NCI-H82 treated with DMSO at 0.1 percent for 48 hours (cell line): Measurements from ENCODE around the gene SLC22A5.

Experiments used
- DNase-seq: peaks from one replicate; lab custom pipeline; 2025; ENCODE audit not compliant: unreplicated experiment; lab: John Stamatoyannopoulos, UW

Gene SLC22A5

GRCh38 chr5:132369474-132370180 is at the start of gene SLC22A5:
Gene SLC22A5 (plus strand): TSS chr5:132369710. CDS start chr5:132369973, 263 bp downstream.
- no peak for DNase-seq

DNA sequence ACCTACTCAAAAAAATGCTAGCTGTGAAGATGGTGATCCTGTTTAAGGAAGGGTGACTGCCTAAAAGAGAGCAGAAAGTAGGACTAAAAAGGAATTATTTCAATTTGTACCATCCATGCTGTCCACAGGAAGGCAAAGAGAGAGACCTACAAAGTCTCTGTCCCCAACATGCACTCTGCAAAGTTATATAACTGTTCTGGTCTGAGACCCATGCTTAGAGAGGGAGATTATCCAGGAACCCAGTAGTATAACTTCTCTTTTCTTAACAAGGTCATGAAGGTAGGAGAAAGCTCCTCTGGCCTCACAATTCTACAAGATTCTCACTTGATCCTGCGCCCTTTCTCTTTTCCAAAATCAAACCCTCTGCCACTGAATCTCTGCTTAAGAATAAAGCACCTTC is 49.5 kb upstream of the SLC22A5 start:
- DNase-seq, result no peak

DNA sequence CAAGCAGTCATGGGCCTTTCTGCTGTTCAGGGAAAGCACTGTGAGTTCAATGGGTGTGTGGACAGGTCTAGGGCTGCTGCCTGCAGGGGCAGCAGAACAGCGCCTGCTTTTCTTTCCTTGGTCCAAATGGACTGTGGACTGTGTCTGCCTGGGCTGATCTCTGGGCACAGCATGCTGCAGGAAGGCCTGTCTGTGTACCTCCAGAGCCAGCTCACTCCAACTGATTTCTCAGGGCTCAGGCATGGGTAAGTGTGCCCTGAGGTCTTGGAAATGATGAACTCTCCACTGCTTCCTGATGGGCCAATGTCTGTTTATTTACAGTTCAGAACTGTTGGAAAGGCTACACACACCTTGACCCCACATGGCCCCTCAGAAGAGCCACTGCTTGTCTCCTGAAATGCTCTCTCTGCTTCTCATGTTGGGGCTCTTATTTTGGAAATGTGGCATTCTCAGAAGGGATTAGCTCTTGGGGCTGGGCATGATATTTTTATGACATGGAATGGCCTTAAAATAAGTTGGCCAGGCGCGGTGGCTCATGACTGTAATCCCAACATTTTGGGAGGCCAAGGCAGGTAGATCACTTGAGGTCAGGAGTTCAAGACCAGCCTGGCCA is 48.3 kb upstream of the SLC22A5 start:
- no peak for DNase-seq

GRCh38 chr5:132322266-132322665 is 47.2 kb upstream of the SLC22A5 start:
- no peak for DNase-seq

GRCh38 chr5:132323202-132323601 is 46.3 kb upstream of the SLC22A5 start:
- no peak for DNase-seq

GRCh38 chr5:132325691-132326090 is 43.8 kb upstream of the SLC22A5 start:
- no peak for DNase-seq

- DNase-seq, result no peak
Measured at GRCh38 chr5:132327252-132327955, 42.1 kb upstream of the SLC22A5 start.

GRCh38 chr5:132334812-132335211 is 34.7 kb upstream of the SLC22A5 start:
- DNase-seq, result no peak

- DNase-seq, result no peak
Measured at GRCh38 chr5:132335402-132335801, 34.1 kb upstream of the SLC22A5 start.

DNA sequence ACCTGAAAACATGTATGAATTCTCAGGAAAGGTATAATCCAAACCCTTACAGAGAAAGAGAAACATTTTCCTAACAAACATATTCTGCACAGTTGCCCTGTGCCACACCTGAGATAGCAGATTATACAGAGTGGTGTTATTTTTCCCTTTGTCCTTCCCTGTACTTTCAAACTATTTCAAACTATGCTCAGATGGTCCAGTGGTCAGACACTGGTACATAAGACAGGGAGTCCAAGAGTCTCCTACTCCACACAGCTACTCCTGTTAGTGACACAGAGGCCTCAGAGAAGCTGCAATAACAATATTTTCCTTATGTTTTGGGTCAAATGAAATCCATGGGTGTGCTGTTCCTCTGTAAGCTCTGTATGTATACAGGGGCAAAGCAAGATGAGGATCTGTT is 30.0 kb upstream of the SLC22A5 start:
- DNase-seq, result no peak

DNA sequence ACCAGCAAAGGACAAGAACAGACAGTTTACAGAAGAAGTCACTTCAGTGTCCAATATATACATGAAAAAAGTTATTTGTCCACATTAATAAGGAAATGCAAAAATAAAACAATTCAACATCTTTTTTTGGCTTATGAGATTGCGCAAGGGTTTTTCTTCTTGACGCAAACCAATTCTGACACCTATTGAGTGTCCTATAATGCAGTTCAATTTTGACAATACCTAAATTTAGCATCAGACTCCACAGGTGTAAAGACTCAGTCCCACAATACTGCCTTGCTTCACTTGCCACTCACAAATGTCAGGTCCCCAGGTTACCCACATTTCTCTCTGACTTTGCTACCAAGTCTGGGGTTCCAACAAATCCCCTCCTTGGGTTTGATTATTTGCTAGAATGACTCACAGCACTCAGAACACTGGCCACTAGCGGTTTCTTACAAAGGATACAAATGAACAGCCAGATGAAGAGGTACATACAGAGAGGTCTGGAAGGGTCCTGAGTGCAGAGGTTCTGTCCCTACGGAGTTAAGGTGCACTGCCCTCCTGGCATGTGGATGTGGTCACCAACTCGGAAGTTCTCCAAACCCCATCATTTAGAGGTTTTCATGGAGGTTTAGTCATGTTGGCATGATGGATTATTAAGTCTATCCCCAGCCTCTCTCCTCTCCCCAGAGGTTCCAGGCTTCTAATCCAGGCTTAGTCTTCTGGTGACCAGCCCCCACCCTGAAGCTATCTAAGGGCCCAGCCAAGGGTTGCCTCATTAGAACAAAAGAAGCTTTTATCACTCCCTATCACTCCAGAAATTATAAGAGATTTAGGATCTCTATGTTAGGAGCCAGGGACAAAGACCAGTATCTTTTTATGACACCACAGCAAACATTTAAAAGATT is 27.0 kb upstream of the SLC22A5 start:
- peak; percentile 45 for DNase-seq

DNA sequence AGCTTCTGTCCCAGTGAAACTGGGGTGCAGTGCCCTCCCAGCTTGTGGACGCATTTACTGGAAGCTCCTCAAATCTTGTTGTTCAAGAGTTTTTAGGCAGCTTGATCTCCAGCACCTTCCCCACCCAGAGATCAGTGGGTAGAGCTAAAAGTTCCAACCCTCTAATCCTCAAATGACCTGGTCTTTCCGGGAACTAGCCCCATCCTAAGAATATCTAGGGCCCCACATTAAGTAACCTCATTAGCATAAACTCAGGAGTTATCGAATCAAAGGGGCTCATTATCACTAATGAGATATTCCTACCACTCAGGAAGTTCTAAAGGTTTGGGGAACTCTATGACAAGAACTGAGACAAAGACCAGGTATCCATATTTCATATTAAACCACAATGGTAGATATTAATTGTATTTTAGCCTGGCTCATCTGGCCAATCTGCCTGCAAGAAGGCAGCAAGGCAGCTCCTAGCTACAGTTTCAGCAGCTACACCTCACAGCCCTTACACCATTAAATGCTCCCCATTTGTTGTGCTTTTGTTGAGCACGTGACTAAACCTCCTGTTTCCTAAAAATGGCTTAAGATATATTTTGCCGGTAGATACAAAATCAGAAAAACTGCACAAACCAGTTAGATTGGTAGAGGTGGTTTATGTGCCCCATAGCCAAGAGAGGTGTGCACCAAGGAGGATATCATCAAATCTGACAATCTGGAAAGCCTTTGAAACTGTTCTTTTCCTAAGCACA is 24.6 kb upstream of the SLC22A5 start:
- DNase-seq, result no peak

- DNase-seq, result no peak
Measured at GRCh38 chr5:132353486-132353995, 16.0 kb upstream of the SLC22A5 start.

DNA sequence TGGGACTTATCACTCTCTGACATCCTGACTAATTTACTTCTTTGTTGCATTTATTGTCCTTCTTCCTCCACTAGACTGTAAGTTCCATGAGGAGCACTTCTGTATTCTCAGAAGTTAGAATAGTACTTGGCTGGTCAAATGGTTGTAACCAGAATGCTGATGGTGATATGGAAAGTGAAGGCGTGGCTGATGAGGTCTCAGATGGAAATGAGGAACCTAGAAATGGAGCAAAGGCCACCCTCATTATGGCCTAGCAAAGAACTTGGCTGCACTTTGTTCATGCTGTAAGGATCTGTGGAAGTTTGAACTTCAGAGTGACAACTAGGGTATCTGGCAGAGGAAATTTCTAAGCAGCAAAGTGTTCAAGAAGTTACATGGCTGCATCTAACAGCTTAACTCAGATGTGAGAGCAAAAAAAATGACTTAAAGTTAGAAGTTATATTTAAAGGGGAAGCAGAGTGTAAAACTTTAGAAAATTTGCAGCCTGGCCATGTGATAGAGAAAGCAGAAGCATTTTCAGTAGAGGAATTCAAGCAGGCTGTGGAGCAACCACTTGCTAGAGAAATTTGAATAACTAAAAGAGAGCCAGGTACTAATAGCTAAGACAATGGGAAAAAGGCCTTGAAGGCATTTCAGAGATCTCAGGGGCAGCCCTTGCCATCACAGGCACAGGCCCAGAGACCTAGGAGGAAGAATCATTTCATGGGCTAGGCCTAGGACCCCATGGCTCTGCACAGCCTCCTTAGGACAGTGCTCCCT is 14.9 kb upstream of the SLC22A5 start:
- no peak for DNase-seq

- no peak for DNase-seq
Measured at GRCh38 chr5:132355140-132355765, 14.3 kb upstream of the SLC22A5 start.

- no peak for DNase-seq
Measured at GRCh38 chr5:132358775-132359174, 10.7 kb upstream of the SLC22A5 start.

DNA sequence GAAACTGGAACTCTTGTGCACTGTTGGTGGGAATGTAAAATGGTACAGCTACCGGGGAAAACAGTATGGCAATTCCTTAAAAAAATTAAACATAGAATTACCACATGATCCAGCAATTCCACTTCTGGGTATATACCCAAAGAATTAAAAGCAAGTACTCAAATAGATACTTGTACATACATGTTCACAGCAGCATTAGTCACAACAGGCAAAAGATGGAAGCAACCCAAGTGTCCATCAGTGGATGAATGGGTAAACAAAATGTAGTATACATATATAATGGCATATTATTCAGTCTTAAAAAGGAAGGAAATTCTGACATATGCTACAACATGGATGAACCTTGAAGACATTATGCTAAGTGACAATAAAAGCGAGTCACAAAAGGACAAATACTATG is 7.4 kb upstream of the SLC22A5 start:
- no peak for DNase-seq

GRCh38 chr5:132363431-132364112 is 5.9 kb upstream of the SLC22A5 start:
- DNase-seq, result no peak

- DNase-seq, result no peak
Measured at GRCh38 chr5:132364319-132364718, 5.2 kb upstream of the SLC22A5 start.
